Measurements from ENCODE around the gene USH2A.
"Not testable (repeated sequence)": the region's sequence is repeated elsewhere in the genome, so short reads cannot be mapped to it uniquely, and the experiment has no call there.

The USH2A gene

DNA sequence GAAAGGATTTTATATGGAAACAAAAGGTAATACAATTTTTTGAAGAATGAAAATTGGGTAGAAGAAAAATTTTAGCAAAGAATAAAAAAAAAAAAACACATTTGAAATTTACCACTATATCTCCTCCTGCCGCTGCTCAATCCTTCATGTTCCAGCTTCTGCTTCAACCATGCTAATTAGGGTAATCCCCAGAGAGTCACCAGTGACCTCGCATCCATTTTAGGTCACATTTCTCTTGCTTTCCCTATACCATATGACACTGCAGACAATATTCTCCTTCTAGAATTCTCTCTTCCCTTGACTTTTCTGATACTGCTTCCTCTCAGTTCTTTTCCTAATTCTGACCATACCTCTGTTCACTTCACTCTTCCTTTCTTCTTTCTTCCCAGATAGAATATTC is 237.1 kb downstream of the USH2A start:
- DNase-seq = peak in 2 of 3 donors; percentile 4 to 9

DNA sequence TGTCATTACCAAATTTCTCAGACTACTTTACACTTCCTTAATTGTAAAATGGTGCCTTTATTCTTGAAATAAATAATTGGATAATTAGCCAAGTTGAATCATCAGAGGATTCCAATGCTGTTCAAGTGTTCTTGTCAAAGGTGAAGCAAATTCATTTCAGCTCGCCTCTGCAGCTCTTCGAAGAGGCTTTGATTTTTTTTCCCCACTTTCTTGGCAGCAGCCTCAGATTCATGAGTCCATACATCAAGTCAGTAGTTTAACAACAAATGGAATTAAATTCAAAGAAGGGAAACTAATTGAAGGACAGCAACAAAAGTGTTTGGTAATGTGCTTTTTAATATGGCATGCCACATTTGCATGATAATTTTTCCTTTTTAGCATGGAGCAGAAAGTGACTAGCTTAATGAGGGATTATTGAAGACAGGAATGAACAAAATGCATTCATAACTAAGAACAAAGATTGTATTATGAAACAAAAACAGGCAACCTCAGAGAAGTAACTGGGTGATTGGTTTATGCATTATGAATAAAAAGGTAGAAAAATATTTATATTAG is 239.0 kb downstream of the USH2A start:
- DNase-seq = no peak

DNA sequence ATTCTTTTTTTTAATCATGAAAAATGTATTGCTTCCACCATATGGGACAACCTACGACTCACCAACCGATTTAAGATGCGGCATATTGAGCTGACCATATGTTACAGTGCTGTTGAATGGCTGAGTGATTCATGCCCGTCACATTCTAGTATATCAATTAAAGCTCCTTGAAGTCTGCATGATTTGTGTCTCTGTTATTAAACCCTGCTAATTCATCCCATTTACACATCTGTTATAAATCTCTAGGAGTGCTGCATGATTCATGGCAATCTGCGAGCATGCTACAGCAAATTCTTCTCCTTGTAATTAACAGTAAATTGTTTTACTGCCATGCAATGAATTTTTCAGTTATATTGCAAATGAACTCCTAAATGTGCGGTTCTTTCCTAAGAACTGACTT is 239.8 kb downstream of the USH2A start:
- no peak for DNase-seq

DNA sequence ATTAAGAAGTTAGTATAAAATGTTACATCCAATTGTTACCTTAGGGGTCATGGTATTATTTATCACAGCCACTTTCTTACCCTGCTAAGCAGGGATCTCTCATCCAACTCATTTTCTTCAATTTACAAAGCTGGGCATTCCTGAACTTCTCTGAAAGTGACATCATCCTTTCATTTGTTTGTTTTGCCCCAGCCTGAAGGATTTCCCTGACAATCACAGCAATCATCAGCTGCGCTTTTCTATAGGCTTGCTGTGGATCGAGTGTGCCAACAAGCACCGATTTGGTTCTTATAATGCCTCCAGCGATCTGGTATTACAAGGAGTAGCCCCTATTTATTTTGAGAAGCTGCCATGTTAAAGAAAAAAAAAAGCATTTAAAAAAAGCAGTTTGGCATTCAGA is 240.2 kb downstream of the USH2A start:
- no peak for DNase-seq

DNA sequence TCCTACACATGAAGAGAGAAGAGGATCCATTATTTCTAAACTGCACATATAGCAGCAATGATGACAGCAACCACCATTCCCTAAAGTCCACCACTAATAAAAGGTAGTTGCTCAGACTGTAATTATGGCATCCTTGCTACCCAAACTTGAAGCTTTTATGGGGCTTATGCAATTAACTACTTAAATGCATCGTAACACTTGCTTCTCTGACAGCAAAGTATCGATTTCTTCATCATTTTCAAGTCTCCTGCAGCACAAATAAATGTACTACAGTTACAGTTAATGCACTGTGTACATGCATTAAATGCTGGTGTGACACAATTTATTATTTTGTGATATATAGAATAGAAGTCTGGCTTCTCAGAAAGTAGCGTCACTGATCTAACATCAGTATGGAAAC is 241.7 kb downstream of the USH2A start:
- DNase-seq = no peak

DNA sequence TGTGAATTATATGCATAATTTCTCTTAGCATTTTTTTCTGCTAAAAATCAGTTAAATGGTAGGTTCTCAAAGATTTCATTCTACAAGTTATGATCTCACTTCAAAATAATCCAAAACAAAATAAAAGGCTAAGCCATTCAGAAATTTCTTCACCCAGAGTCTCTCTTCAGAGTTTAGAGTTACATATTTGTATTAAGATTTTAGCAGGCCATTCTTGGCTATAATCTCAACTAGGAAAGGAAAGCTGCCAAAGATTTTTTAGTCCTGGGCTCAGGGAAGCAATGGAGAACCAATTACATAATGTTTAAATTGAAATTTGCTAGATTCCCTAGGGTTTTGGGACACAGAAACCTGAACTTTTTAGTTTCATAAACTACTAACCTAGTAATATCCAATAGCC is 245.0 kb downstream of the USH2A start:
- no peak for DNase-seq

DNA sequence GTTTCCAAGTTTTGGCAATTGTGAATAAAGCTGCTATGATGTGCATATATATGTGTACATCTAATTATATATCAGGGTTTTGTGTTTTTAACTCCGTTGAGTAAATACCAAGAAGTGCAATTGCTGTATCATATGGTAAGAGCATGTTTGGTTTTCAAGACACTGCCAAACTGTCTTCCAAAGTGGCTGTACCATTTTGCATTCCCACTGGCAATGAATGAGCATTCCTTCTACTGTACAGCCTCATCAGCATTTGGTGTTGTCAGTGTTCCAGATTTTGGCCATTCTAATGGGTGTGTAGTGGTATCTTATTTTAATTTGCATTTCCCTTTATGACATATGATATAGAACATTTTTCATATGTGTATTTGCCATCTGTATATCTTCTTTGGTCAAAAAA is 246.3 kb downstream of the USH2A start:
- no peak for DNase-seq

DNA sequence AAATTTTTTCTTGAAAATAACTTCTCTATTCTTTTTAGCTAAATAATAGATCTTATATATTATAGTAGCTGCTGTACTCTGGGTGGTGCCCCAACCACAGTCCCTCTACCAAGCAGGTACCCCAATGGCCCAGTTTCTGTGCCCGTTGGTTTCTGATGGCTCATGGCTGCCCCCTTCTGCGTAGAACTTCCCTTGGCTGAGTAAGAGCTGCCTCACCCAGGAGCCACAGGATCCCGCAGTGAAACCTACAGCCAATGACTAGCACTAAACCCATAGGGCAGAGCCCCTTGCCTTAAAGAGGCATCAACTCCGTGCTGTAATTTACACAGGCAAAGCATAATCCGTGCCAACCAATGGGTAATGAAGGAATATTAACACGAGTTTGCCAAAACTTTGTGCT is 247.5 kb downstream of the USH2A start:
- peak in 1 of 3 donors; percentile 2 for DNase-seq

DNA sequence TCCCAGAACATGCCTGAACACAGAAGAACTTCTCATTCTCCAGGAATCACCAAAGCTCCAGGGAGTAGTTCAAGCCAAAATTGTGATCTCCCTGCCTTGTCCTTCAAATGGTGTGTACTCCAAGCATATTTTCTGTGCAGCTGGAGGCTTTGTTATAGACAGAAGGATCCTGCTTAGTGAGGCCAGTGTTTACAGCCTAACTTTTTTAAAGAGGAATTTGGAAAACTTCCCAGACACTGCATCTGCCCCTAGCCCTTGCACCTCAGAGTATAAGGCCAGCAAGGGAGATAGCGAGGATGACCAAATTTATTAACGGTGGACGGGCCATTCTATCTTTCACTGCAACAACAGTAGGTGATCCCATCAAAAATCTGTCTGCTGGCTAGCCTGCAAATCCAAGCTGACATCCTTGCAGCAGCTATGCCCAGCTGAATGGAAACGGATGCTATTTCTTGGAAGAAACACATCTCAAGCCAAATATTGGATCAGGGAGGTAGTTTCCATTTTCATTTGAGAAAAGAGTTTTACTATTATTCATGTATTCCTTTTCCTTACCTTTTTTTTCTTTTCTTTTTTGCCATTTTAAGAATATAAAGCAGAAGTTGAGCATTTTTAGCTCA is 249.8 kb downstream of the USH2A start:
- no peak for DNase-seq

DNA sequence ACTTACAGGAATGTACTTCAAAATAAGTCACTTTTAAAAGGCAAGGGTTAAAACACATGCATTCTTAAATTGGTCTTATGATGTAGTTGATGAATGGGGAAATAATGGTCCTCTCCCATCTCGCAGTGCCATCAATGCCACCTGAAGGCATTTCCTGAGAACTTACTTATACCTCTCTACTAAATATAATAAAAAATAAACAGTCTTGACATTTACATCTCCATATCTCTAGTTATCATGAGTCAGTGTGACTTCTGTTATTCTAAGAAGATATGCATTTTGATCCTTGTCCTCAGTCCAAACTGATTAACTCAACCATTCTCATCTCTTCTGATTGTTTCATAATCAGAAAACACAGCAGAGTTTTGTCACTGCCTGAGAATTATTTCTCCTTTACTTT is 253.9 kb downstream of the USH2A start:
- no peak for DNase-seq

DNA sequence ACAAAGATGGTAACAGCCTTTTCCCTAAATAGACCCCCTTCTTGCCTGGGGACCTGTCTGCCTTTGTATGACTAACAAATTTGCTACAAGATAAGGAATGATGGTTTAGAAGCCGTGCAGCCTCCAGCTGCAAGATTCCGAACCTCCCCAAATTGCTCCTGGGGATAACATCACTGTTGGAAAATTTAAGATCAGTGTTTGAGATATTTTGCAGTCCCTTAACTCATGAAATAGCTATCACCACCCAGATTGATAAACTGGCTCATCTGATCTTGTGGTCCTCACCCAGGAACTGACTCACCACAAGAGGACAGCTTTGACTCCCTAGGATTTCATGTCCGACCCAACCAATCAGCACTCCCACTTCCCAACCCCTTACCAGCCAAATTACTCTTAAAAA is 254.7 kb downstream of the USH2A start:
- DNase-seq = no peak

DNA sequence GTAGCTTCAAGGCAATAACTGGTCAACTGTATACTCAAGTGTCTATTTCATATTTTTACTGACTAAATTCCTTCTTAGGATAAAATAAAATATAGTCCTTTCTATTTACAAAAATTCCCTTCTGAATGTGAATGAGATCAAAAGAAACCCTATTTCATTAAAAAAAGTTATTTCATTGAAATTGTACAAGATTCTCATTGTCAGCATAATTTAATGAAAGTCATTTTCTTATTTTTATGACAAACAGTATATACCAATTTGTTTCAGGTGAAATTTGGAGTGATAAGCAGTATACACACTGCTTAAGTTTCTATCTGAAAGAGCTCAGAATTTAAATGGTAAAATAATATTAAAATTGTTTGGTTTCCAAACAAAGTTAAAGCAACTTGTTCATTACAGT is 269.2 kb downstream of the USH2A start:
- no peak for DNase-seq

DNA sequence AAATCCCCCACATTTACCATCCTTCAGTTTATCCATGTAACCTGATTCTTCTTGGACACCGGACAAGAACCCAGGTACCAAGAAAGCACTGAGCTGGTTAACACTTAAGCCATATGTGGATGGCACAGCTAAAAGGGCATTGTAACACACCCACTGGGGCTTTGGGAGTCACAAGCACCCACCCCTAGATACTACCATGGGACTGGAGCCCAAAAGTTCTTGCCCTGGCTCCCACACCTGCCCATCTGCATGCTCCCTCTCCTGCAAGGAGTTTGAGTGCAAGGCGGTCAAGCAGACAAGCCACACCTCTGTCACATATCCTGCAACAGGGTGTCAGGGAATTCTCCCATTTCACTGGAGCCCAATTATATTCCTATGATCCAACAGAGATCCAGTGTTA is 270.1 kb downstream of the USH2A start:
- DNase-seq = no peak

DNA sequence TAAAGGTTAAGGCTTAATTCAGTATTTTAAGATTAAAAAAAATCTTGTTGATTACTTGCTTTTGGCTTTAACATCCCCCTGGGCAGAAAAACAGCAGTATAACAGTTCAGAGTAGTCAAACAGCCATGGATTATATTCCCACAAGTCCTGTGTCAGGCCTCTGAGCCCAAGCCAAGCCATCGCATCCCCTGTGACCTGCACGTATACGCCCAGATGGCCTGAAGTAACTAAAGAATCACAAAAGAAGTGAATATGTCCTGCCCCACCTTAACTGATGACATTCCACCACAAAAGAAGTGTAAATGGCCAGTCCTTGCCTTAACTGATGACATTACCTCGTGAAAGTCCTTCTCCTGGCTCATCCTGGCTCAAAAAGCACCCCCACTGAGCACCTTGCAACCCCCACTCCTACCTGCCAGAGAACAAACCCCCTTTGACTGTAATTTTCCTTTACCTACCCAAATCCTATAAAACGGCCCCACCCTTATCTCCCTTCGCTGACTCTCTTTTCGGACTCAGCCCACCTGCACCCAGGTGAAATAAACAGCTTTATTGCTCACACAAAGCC is 277.7 kb downstream of the USH2A start:
- DNase-seq = not testable (repeated sequence)

DNA sequence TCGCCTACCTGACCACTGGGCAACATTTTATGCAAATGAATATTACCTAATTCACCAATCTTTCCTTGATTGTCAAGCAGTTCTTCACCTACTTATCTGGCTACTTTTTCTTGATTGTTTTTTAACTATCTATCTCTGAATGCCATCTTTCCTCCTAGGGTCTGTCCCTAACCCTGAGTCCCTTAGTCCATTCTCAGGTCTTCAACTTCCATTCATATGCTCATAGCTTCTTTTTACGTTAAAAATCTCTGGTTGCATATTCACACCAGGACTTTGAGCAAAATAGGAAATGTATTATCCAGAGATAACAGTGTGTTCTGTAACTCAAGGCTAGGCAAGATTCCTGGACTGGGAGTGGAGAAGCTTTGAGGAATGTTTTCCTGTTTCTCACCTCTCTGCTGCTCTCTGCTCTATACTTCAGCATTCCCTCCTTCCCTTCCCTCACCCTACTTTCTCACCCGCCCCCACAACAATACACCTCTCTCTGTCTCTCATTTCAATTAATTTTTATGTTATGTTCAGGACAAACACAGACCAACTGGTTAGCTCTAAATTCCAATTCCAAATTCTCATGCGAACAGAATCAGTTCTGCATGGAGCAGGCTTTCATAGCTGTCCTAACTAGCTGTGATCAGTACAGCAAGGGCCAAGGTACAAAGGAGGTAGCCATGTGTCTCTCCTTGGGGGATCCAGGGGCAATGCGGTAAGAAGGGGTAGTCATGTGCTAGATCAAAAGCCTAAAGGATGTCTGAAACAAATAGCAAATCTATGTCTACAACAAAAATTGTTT is 278.4 kb downstream of the USH2A start:
- DNase-seq = no peak

DNA sequence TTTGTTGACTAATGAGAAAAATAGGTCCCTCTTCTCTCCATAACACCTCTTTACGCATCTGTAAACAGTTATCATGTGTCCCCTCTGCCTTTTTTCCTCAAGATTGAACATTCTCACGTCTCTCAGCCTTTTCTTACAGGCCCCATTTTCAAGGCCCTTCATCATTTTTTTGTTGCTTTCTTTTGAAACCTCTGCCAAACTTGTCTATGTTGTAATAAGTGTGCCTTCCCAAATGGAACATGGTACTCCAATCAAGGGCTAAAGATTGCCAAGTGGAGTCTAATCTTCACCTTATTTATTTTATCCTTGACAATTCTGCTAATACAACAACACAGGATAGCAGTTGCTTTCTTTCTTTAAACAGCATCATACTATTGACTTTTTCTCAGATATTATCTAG is 280.3 kb downstream of the USH2A start:
- DNase-seq = no peak

DNA sequence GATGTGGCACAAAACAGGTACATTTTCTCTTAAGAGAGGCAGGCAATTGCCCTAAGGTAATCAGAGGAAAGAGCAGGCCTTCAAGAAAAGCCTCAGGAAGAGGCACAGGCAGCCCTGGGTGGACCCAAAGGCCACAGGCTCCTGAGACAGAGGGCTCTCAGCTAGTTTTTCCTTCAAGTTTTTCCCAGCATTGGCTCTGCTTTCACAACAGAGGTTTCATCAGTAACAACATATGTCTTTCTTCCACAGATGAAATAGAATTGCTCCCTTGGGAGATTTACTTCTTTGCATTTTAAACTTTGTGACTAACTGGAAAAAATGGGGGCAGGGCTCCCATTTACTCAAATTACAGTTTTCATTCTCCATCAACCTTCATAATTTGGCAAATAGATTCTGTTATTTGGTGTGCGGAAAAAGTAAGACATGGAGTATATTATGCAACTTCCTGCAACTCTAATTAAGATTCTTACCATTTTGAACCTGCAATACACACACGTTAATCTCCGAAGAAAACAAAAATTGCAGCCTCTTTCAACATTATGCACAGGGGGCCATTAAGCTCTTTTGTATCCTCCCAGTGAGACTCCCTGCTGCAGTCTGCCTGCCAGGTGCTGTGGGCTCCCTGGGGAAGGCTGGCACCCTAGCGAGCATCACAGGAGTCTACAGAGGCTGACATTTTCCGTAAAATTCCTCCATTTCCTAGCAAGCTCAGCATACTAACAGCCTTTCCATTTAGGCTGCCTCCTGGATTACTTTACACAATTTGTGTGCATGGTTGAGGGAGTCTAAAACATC is 282.3 kb downstream of the USH2A start:
- DNase-seq = no peak

DNA sequence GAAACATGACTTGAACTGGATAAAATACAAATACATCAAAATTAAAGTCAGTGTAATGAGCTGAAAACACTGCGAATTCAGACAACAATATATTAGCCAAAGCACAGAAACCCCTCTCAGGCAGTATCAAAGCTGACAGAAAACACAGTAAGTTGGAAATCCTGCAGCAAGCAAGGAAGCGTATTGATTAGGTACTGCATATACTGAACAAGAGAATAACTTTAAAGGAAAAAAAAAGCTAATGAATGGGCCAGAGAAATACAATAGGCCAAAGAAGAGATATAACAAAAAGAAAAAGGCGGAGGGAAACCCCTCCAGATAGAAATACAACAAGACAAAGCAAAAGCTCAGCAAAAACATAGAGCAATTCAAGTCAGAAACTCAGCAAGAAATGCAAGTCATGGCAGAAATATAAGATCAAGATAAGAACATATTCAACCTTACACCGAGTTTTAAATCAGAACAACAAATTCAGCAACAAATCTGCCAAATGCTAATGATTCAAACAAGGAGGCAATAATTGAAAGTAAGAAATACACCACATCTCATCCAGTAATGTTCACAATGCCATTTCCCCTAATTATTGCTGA is 299.0 kb downstream of the USH2A start:
- DNase-seq = no peak

DNA sequence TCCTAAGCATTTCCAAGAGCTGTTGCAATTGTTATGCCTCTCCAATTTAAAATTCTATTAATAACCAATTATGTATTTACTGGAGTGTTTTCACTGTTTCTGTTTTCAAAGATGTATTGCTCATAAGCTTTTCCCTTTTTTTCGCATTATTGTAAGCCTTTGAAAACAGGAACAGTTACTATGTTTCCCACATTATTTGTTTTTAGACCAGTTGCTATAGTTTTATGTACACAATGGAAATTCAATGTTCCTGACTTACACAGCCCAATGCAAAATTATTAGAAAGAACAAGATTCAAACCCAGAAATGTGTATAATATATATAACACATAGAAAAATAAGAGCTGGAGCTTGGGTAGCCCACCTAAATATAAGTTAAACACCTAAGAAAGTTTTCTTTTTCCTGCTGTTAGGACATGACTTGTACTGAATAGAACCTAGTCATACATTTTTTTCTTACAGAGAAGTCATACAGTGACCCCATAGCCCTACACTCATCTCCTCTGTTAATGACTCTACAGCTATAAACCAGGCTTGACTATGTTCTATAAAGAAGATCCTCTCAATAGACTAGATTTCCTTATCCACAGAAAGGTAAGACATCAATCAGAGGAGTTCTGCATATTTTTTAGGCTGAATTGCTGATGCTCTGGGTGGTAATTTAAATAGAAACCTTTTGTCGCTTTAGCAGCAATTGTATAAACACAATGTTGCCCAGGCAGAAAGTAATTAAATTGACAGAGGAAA is 299.6 kb downstream of the USH2A start:
- no peak for DNase-seq

DNA sequence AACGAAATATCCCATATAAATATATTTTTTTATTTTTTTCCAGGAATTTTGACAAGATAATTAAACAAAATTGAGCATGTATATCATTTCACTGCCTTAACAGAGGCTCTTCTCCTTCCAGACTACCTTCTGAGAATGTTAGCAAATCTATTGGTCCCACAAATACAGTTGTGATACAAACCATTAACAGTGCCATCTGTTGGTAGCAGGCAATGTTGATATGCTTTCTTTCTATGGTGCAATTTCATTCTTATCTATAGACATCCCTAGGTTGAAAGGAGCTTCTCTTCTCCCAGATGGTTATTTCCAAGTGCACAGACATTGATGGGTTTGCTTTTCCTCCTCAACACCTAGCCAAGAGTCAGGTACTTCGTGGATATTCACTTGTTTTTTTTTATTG is 303.6 kb downstream of the USH2A start:
- DNase-seq = peak; percentile 41 to 53 (median 50)

DNA sequence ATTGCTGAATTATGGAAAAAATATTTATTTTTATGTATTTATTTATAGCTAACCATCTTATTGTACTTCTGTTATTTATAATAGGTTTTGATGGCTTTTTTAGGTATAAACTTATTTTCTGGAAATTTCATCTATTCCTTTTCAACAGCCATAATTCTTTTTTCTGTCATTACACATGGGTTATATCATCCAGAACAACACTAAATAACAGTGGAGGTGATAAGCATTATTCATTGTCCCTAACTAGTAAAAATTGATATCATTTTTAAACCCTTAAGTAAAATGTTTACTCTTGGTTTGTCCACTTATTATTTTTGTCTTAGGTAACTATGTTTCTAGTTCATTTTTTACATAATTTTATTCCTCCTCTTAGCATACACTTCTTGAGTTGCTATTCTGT is 309.1 kb downstream of the USH2A start:
- no peak for DNase-seq

DNA sequence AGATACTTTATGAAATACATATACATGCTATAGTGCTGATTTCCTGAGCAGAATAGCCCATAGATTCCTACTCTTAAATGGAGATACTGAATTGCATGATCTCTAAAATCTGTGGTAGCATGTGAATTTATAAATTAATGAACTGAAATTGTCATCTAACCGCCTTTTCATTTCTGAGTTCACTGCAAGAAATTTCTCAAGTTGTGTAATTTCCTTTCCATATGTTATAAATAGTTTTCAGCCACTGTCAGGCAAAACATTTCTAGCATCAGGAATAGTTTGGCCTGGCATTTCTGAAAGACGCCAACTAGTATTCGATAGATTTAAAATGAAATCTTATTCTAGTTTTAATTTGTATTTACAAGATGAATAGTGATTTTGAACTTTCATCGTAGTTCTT is 310.1 kb downstream of the USH2A start:
- peak; percentile 8 to 53 (median 43) for DNase-seq
